KMS-11 (cell line): ENCODE results near the gene TACSTD2.

Source experiments
- H2AFZ ChIP-seq: fragments of 200-600 bp; sonication (generic); 2 replicates; pipeline ENCODE4 v1.6.1; 2016; ENCODE audit warnings: antibody characterized with exemption, mixed run types, low read depth
- H3K27ac ChIP-seq: fragments of 200-600 bp; sonication (generic); 2 replicates; pipeline ENCODE4 v1.6.1; 2016; ENCODE audit warnings: mild to moderate bottlenecking, mixed run types
- H3K27me3 ChIP-seq: fragments of 200-600 bp; sonication (generic); 2 replicates; pipeline ENCODE4 v1.6.1; 2017; ENCODE audit warnings: mild to moderate bottlenecking, low read depth, mixed run types, moderate library complexity; ENCODE audit not compliant: insufficient read depth
- H3K36me3 ChIP-seq: fragments of 200-600 bp; sonication (generic); 2 replicates; pipeline ENCODE4 v1.6.1; 2017; ENCODE audit warnings: mild to moderate bottlenecking, mixed run types; ENCODE audit not compliant: insufficient read depth
- H3K4me1 ChIP-seq: fragments of 200-600 bp; sonication (generic); 2 replicates; pipeline ENCODE4 v1.6.1; 2016; ENCODE audit warnings: mild to moderate bottlenecking, low read depth, mixed run types; ENCODE audit not compliant: poor library complexity, severe bottlenecking
- H3K4me2 ChIP-seq: fragments of 200-600 bp; sonication (generic); 2 replicates; pipeline ENCODE4 v1.7.0; 2016; ENCODE audit warnings: mild to moderate bottlenecking, mixed run types
- H3K4me3 ChIP-seq: fragments of 200-600 bp; sonication (generic); IDR thresholded peaks from 2 replicates; pipeline ENCODE4 v1.6.1; 2017; ENCODE audit warnings: low read depth, low read length, mixed read lengths; ENCODE audit not compliant: insufficient read depth
- H3K79me2 ChIP-seq: fragments of 200-600 bp; sonication (generic); 2 replicates; pipeline ENCODE4 v1.6.1; 2016; ENCODE audit warnings: low read depth, mixed run types; ENCODE audit not compliant: insufficient read depth
- H3K9ac ChIP-seq: fragments of 200-600 bp; sonication (generic); 2 replicates; pipeline ENCODE4 v1.6.1; 2016; ENCODE audit warnings: mild to moderate bottlenecking, mixed run types
- H4K20me1 ChIP-seq: fragments of 200-600 bp; sonication (generic); 2 replicates; pipeline ENCODE4 v1.6.1; 2016; ENCODE audit warnings: mild to moderate bottlenecking, mixed run types; ENCODE audit not compliant: insufficient read depth
- TF ChIP-seq, protein P1 (sequence below): fragments of 200-600 bp; sonication (generic); conservative IDR thresholded peaks from 2 replicates; pipeline ENCODE4 v1.6.1; 2017; ENCODE audit warnings: low read depth, mild to moderate bottlenecking, antibody characterized with exemption, low read length, moderate library complexity, mixed read lengths

The TACSTD2 gene

GRCh38 chr1:58577654-58578030 is 590 bp upstream of the TACSTD2 start:
- Histone ChIP-seq H2AFZ (no peak overlapping the region), H3K27ac (no peak overlapping the region), H3K79me2 (no peaks in the 10 kb centered on the region), H3K4me2 (no peak overlapping the region), H4K20me1 (no peaks in the 10 kb centered on the region), H3K27me3 (no peaks in the 10 kb centered on the region), H3K36me3 (no peaks in the 10 kb centered on the region), H3K4me1 (peaks cover 9% of the 10 kb centered on the region), H3K9ac (no peak overlapping the region), H3K4me3 (no peak overlapping the region)
- TF ChIP-seq, protein P1, sequence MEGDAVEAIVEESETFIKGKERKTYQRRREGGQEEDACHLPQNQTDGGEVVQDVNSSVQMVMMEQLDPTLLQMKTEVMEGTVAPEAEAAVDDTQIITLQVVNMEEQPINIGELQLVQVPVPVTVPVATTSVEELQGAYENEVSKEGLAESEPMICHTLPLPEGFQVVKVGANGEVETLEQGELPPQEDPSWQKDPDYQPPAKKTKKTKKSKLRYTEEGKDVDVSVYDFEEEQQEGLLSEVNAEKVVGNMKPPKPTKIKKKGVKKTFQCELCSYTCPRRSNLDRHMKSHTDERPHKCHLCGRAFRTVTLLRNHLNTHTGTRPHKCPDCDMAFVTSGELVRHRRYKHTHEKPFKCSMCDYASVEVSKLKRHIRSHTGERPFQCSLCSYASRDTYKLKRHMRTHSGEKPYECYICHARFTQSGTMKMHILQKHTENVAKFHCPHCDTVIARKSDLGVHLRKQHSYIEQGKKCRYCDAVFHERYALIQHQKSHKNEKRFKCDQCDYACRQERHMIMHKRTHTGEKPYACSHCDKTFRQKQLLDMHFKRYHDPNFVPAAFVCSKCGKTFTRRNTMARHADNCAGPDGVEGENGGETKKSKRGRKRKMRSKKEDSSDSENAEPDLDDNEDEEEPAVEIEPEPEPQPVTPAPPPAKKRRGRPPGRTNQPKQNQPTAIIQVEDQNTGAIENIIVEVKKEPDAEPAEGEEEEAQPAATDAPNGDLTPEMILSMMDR = no peak

- H3K79me2 ChIP-seq = no peaks in the 10 kb centered on the region
- H3K4me3 ChIP-seq = no peak overlapping the region
- no peaks in the 10 kb centered on the region for H4K20me1 ChIP-seq
- H2AFZ ChIP-seq = no peak overlapping the region
- no peak overlapping the region for H3K4me2 ChIP-seq
- H3K27ac ChIP-seq = no peak overlapping the region
- no peaks in the 10 kb centered on the region for H3K36me3 ChIP-seq
- TF ChIP-seq, protein P1 = no peak
- H3K27me3 ChIP-seq = no peaks in the 10 kb centered on the region
- no peak overlapping the region for H3K9ac ChIP-seq
- peaks cover 9% of the 10 kb centered on the region for H3K4me1 ChIP-seq
Measured at GRCh38 chr1:58576325-58576726, 726 bp downstream of the TACSTD2 start.

DNA sequence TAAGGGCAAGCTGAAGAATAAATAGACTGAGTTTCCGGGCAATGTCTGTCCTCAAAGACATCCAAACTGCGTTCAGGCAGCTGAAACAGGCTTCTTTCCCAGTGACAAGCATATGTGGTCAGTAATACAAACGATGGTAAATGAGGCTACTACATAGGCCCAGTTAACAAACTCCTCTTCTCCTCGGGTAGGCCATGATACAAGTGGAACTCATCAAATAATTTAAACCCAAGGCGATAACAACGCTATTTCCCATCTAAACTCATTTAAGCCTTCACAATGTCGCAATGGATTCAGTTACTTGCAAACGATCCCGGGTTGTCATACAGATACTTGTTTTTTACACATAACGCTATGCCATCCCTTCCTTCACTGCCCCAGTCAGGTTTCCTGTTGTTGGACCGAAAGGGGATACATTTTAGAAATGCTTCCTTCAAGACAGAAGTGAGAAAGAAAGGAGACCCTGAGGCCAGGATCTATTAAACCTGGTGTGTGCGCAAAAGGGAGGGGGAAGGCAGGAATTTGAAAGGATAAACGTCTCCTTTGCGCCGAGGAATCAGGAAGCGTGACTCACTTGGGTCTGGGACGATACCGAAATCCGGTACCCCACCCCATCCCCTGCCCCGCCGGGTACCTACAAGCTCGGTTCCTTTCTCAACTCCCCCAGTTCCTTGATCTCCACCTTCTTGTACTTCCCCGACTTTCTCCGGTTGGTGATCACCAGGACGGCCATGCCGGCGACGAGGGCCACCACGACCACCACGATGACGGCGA is 1.3 kb downstream of the TACSTD2 start:
- Histone ChIP-seq H3K4me2 (no peak overlapping the region), H3K4me3 (no peak overlapping the region), H4K20me1 (no peaks in the 10 kb centered on the region)

DNA sequence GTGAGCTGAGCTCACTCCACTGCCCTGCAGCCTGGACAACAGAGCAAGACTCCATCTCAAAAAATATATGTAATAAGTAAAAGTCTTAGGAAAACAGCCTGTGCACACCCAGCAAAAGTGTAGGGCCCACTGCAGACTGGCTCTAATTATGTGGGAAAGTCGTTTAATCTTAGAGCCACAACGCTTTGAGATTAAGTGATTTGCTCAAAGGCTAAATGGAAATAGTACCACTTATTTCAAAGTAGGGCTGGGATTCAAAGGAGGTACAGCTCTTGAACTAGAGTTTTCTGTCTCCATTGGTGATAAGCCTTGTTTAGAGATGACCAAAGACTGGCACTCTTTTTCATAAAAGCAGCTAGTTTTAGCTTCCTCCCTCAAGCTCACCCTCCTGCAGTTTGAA is 2.2 kb downstream of the TACSTD2 start:
- H3K4me3 ChIP-seq = no peak overlapping the region
- H3K4me2 ChIP-seq = no peak overlapping the region
- TF ChIP-seq, protein P1 = no peak
- H3K36me3 ChIP-seq = no peaks in the 10 kb centered on the region
- H3K27me3 ChIP-seq = no peaks in the 10 kb centered on the region
- no peak overlapping the region for H3K9ac ChIP-seq
- peaks cover 9% of the 10 kb centered on the region for H3K4me1 ChIP-seq
- no peak overlapping the region for H2AFZ ChIP-seq
- no peaks in the 10 kb centered on the region for H4K20me1 ChIP-seq
- H3K79me2 ChIP-seq = no peaks in the 10 kb centered on the region
- no peak overlapping the region for H3K27ac ChIP-seq

More for the DNA sequence above, 1.3 kb downstream of the TACSTD2 start:
- Histone ChIP-seq H3K27ac (no peak overlapping the region), H3K79me2 (no peaks in the 10 kb centered on the region), H3K4me1 (peaks cover 9% of the 10 kb centered on the region), H3K27me3 (no peaks in the 10 kb centered on the region), H3K36me3 (no peaks in the 10 kb centered on the region), H3K9ac (no peak overlapping the region), H2AFZ (no peak overlapping the region)
- TF ChIP-seq, protein P1 = no peak
